ENCODE measurements around the gene NLRP11. TPM values are rescaled to one million over a fixed set of nuclear protein-coding genes. Genes with fewer than 3 reads are reported as not detected.
"Not testable (repeated sequence)": the region's sequence is repeated elsewhere in the genome, so short reads cannot be mapped to it uniquely, and the experiment has no call there.

The NLRP11 gene
- total RNA-seq, 1 donor from 2014 or later = under 0.01 TPM

DNA sequence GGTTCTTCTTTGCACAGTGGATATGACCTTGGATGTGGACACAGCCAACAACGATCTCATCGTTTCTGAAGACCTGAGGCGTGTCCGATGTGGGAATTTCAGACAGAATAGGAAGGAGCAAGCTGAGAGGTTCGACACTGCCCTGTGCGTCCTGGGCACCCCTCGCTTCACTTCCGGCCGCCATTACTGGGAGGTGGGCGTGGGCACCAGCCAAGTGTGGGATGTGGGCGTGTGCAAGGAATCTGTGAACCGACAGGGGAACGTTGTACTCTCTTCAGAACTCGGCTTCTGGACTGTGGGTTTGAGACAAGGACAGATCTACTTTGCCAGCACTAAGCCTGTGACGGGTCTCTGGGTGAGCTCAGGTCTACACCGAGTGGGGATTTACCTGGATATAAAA lies 53.5 kb downstream of the NLRP11 start:
- no peak for DNase-seq (ENCODE audit: low read depth in 2 of 2)

DNA sequence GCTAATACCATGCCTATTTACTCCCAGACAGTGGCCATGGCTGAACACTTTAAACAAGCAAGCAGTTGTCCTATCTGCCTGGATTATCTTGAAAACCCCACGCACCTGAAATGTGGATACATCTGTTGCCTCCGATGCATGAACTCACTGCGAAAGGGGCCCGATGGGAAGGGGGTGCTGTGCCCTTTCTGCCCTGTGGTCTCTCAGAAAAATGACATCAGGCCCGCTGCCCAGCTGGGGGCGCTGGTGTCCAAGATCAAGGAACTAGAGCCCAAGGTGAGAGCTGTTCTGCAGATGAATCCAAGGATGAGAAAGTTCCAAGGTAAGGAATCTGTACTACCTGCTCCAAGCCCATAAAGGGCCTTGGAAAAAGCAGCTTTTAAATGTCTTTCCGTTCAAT lies 54.3 kb downstream of the NLRP11 start:
- no peak for DNase-seq (ENCODE audit: low read depth in 2 of 2)

DNA sequence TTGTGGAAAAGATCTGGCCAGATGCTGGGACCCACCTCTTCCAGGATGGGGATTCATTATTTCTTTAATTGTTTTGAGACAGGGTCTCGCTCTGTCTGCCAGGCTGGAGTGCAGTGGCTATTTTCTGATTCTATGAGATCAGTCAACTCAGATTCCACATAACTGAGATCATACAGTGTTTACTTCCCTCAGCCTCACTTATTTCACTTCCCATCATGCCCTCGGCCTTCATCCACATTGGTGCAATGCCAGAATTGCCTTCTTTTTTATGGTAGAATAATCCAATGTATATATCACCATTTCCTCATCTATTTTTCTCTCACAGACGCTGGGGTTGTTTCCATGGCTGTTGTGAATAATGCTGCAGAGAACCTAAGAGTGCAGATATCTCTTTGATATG lies 62.2 kb downstream of the NLRP11 start:
- not testable (repeated sequence) for DNase-seq (ENCODE audit: low read depth in 2 of 2)

DNA sequence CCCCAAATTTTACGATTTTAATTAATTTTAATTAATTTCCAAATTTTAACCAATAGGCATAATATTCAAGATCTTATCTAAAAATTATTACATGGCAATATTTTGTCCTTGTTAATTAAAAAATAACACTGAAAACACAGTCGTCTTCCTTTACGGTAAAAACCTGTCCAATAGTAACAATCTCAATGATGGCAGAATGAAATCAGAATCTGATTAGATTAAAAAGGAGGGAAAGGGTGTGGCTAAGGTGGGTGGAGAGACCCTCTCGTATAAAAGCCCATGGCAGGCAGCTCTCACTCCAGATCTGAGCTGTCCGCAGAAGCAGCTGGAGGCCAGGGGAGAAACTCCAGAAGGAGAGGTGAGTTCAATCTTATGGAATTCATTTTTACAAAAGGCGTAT lies 63.0 kb downstream of the NLRP11 start, which contains the start of gene RFPL4AL1:
Gene RFPL4AL1, plus strand, starts transcription at position 301 of the 400 bp plus-strand sequence. CDS start 2,687 bp downstream, outside the sequence.
- DNase-seq (ENCODE audit: low read depth in 2 of 2) = not testable (repeated sequence)

DNA sequence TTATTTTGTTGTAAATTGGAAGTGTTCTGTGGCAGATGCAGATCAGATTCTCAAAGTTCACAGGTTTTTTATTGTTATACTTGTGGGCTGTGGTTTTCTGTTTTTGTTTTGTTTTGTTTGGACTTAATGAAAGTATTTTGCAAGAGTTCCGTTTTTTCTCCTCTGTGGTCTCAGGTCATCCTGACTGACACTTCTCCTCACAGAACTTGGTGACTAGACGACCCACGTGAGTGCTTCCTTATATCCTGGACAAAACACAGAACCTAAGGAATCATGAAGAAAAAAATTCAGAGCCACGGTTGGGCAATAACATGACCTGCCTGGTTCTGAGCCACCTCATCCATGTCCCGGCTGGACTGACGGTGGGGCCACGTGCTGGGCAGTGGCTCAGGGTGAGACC lies 65.3 kb downstream of the NLRP11 start:
- DNase-seq (ENCODE audit: low read depth in 2 of 2) = no peak

DNA sequence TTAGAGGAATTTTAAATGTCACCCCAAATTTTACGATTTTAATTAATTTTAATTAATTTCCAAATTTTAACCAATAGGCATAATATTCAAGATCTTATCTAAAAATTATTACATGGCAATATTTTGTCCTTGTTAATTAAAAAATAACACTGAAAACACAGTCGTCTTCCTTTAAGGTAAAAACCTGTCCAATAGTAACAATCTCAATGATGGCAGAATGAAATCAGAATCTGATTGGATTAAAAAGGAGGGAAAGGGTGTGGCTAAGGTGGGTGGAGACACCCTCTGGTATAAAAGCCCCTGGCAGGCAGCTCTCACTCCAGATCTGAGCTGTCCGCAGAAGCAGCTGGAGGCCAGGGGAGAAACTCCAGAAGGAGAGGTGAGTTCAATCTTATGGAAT lies 73.0 kb downstream of the NLRP11 start, which contains the start of gene RFPL4A:
Gene RFPL4A, plus strand, starts transcription at position 301 of the 400 bp plus-strand sequence. CDS start 2,704 bp downstream, outside the sequence.
- not testable (repeated sequence) for DNase-seq (ENCODE audit: low read depth in 2 of 2)

DNA sequence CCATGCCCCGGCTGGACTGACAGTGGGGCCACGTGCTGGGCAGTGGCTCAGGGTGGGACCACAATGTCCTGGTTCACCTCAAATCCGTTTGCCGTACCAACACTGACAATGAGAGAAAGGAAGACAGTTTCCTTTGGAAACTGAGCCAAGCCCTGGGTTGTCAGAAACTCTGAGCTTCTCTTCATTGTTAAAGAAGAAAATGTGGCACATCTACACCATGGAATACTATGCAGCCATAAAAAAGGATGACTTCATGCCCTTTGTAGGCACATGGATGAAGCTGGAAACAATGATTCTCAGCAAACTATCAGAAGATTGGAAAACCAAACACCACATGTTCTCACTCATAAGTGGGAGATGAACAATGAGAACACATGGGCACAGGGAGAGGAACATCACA lies 75.0 kb downstream of the NLRP11 start:
- not testable (repeated sequence) for DNase-seq (ENCODE audit: low read depth in 2 of 2)

DNA sequence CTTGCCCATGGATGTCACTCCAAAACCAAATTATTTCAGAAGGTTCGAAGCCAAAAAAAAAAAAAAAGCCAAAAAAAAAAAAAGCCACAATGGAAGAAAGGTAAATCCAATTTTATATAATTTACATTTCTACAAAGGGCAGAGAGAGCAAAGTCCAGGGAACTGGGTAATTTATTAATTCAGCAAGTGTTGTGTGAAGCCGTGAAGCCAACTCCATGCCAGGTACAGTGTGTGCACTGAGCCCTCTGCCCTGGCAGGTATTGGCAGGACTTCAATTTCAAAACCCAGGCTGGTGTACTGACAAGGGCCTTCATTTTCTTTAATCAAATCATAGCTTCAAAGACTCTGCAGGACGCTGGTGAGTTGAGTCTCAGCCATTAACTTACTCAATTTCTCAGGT lies 78.4 kb downstream of the NLRP11 start:
- no peak for DNase-seq (ENCODE audit: low read depth in 2 of 2)

DNA sequence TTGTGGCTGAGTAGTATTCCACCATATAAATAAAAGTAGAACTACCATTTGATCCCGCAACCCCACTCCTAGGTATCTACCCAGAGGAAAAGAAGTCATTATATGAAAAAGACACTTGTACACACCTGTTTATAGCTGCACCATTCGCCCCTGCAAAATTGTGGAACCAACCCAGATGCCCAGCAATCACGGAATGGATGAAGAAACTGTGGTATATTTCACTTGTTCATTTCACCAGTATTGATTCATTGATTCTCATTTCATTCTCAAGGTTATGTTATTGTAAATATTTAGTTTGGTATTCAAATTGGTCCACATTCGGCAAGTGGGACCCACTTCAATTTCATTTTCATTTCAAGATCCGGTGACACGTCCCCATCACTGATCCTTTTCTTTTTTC lies 81.1 kb downstream of the NLRP11 start:
- DNase-seq (ENCODE audit: low read depth in 2 of 2) = no peak

DNA sequence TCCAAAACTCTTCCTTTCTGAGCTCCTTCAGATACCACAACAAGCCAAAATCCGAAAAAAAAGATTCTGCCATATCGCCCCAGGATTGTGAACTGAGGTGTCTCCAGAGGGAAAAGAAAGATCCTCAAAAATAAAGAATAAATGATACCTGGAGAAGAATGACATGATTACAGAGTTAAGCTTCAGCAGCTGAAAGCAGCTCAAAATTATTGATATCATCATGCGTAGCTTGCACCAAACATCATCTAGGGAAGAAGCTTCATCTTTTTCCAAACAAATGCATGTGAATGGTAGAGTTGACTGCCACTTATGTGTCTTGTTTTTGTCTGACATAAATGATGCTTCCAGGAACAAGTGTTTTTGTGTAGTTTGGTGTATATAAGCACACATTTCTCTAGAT lies 93.5 kb downstream of the NLRP11 start, which contains the start of gene NLRP9:
Gene NLRP9, minus strand, starts transcription at position 101 of the 400 bp plus-strand sequence. Its CDS starts 28 bp downstream, at position 73.
- DNase-seq (ENCODE audit: low read depth in 2 of 2) = no peak

Other genes starting within 250 kb of the NLRP11 start
- gene FIZ1, start 232.5 kb downstream of the NLRP11 start, total RNA-seq = 2.6 and 3.3 TPM in 2 replicates
- gene ZNF524, start 231.7 kb downstream of the NLRP11 start, total RNA-seq = 6.9 and 11.9 TPM in 2 replicates
- gene ZNF865, start 226.4 kb downstream of the NLRP11 start, total RNA-seq = 0.39 and 1.5 TPM in 2 replicates
- gene ZNF784, start 207.4 kb downstream of the NLRP11 start, total RNA-seq = 3.3 and 4.9 TPM in 2 replicates
- 1.0 and 3.0 TPM in 2 replicates for gene ZNF580, start 191.0 kb downstream of the NLRP11 start, total RNA-seq
- 20.0 and 25.8 TPM in 2 replicates for gene ZNF581, start 188.3 kb downstream of the NLRP11 start, total RNA-seq
- 4.6 and 9.5 TPM in 2 replicates for gene CCDC106, start 183.8 kb downstream of the NLRP11 start, total RNA-seq
- 84.0 and 95.8 TPM in 2 replicates for gene U2AF2, start 177.0 kb downstream of the NLRP11 start, total RNA-seq
- gene EPN1, start 156.8 kb downstream of the NLRP11 start, total RNA-seq = 25.0 and 59.2 TPM in 2 replicates
- gene NLRP9, start 93.6 kb downstream of the NLRP11 start, total RNA-seq = not detected in 2 replicates
- 1.3 and 3.4 TPM in 2 replicates for gene RFPL4A, start 72.9 kb downstream of the NLRP11 start, total RNA-seq
- 0.51 TPM in 1 of 2 replicates, not detected in the other for gene RFPL4AL1, start 62.9 kb downstream of the NLRP11 start, total RNA-seq
- gene NLRP4, start 4.5 kb upstream of the NLRP11 start, total RNA-seq = not detected in 2 replicates
- gene NLRP13, start 100.3 kb upstream of the NLRP11 start, total RNA-seq = not detected in 2 replicates
- gene NLRP8, start 115.8 kb upstream of the NLRP11 start, total RNA-seq = not detected in 2 replicates
- gene NLRP5, start 154.8 kb upstream of the NLRP11 start, total RNA-seq = not detected in 2 replicates